ENCODE results near the gene CRYBG1.

- TF ChIP-seq POLR2A (IDR thresholded peaks at IDR 0.05) = no peak
- TF ChIP-seq, protein P1, sequence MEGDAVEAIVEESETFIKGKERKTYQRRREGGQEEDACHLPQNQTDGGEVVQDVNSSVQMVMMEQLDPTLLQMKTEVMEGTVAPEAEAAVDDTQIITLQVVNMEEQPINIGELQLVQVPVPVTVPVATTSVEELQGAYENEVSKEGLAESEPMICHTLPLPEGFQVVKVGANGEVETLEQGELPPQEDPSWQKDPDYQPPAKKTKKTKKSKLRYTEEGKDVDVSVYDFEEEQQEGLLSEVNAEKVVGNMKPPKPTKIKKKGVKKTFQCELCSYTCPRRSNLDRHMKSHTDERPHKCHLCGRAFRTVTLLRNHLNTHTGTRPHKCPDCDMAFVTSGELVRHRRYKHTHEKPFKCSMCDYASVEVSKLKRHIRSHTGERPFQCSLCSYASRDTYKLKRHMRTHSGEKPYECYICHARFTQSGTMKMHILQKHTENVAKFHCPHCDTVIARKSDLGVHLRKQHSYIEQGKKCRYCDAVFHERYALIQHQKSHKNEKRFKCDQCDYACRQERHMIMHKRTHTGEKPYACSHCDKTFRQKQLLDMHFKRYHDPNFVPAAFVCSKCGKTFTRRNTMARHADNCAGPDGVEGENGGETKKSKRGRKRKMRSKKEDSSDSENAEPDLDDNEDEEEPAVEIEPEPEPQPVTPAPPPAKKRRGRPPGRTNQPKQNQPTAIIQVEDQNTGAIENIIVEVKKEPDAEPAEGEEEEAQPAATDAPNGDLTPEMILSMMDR (IDR thresholded peaks at IDR 0.05) = no peak
These were observed 185.8 kb downstream of the CRYBG1 start for GRCh38 chr6:106546261-106546690.

Data from lower leg skin (tissue), 3 donors.